Progenitor cell of endocrine pancreas (in vitro differentiated cells): ENCODE results near the gene TBC1D4. TPM values are rescaled to one million over a fixed set of nuclear protein-coding genes. Genes with fewer than 3 reads are reported as not detected.

Experiments used
- DNase-seq: peaks from one replicate; pipeline ENCODE4 v3.0.0; 2021; ENCODE audit warnings: low spot score; ENCODE audit not compliant: unreplicated experiment
- H3K27ac Mint-ChIP-seq: 2 replicates; pipeline ENCODE4 v1.8.0; 2021; ENCODE audit warnings: mild to moderate bottlenecking, moderate library complexity, mixed read lengths
- H3K27me3 Mint-ChIP-seq: 2 replicates; pipeline ENCODE4 v1.8.0; 2021; ENCODE audit warnings: mixed read lengths
- H3K36me3 Mint-ChIP-seq: 2 replicates; pipeline ENCODE4 v1.8.0; 2022; ENCODE audit warnings: mixed read lengths; ENCODE audit not compliant: insufficient read depth
- H3K4me1 Mint-ChIP-seq: 2 replicates; pipeline ENCODE4 v1.8.0; 2021; ENCODE audit warnings: low read depth, mixed read lengths
- H3K4me3 Mint-ChIP-seq: 2 replicates; pipeline ENCODE4 v1.8.0; 2021; ENCODE audit warnings: low read depth, mild to moderate bottlenecking, moderate library complexity, mixed read lengths
- H3K9me3 Mint-ChIP-seq: 2 replicates; pipeline ENCODE4 v1.8.0; 2021; ENCODE audit warnings: low read depth, mixed read lengths
- total RNA-seq: library from RNA; stranded (reverse); gene quantifications from 2 replicates; pipeline ENCODE4 v1.2.1, GENCODE V29; 2021
- TF ChIP-seq, protein P1 (sequence below): fragments of 200-600 bp; sonication (generic); IDR thresholded peaks from one replicate; pipeline ENCODE4 v1.5.0; 2021; ENCODE audit warnings: antibody characterized with exemption, mild to moderate bottlenecking; ENCODE audit not compliant: unreplicated experiment

TBC1D4 gene
- total RNA-seq, 1 donor from 2014 or later, result 13.7 TPM

DNA sequence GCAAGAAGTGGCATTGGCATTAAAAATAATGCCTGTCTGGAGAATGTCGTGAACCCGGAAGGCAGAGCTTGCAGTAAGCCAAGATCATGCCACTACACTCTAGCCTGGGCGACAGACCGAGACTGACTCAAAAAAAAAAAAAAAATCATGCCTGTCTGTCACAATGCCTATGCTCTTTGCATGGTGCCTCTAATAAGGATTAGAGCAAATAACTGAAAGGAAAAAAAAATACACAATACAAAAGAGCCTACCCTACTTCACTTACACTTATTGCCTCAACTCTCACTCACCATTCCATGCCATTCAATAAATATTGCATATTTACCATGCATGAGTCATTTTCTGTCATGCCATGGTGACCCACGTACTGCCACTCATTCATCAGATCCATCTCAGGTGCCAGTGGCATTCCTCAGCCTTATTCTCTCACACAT is 49.1 kb downstream of the TBC1D4 start:
- no peaks in the 10 kb centered on the region for H3K4me1 Mint-ChIP-seq
- no peak overlapping the region for H3K27ac Mint-ChIP-seq
- TF ChIP-seq, protein P1, sequence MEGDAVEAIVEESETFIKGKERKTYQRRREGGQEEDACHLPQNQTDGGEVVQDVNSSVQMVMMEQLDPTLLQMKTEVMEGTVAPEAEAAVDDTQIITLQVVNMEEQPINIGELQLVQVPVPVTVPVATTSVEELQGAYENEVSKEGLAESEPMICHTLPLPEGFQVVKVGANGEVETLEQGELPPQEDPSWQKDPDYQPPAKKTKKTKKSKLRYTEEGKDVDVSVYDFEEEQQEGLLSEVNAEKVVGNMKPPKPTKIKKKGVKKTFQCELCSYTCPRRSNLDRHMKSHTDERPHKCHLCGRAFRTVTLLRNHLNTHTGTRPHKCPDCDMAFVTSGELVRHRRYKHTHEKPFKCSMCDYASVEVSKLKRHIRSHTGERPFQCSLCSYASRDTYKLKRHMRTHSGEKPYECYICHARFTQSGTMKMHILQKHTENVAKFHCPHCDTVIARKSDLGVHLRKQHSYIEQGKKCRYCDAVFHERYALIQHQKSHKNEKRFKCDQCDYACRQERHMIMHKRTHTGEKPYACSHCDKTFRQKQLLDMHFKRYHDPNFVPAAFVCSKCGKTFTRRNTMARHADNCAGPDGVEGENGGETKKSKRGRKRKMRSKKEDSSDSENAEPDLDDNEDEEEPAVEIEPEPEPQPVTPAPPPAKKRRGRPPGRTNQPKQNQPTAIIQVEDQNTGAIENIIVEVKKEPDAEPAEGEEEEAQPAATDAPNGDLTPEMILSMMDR, result no peak
- no peak overlapping the region for H3K4me3 Mint-ChIP-seq
- H3K9me3 Mint-ChIP-seq, result peaks cover 4% of the 10 kb centered on the region
- no peaks in the 10 kb centered on the region for H3K36me3 Mint-ChIP-seq
- no peaks in the 10 kb centered on the region for H3K27me3 Mint-ChIP-seq
- DNase-seq, result no peak

DNA sequence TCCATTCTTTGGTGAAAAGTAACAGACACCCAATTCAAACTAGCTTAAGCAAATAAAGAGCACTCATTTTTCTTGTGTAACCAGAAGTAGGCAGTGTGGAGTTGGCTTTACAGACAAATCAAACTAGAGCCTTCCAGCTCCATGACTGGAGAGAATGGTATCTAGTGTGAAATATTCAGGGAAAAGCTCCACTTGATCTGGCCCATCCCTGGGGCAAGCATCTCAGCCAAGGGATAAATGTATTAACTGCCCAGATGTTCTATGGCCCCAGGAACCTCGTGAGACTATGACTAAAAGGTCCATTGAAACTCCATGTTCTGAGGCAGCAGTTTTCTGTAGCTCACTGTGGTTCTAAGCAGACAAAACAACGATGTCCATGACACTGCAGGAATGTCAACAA is 49.9 kb downstream of the TBC1D4 start:
- no peak overlapping the region for H3K4me3 Mint-ChIP-seq
- H3K27ac Mint-ChIP-seq, result no peak overlapping the region
- no peaks in the 10 kb centered on the region for H3K4me1 Mint-ChIP-seq
- H3K36me3 Mint-ChIP-seq, result no peaks in the 10 kb centered on the region
- H3K9me3 Mint-ChIP-seq, result peaks cover 4% of the 10 kb centered on the region
- DNase-seq, result no peak
- TF ChIP-seq, protein P1, result no peak
- H3K27me3 Mint-ChIP-seq, result no peaks in the 10 kb centered on the region

DNA sequence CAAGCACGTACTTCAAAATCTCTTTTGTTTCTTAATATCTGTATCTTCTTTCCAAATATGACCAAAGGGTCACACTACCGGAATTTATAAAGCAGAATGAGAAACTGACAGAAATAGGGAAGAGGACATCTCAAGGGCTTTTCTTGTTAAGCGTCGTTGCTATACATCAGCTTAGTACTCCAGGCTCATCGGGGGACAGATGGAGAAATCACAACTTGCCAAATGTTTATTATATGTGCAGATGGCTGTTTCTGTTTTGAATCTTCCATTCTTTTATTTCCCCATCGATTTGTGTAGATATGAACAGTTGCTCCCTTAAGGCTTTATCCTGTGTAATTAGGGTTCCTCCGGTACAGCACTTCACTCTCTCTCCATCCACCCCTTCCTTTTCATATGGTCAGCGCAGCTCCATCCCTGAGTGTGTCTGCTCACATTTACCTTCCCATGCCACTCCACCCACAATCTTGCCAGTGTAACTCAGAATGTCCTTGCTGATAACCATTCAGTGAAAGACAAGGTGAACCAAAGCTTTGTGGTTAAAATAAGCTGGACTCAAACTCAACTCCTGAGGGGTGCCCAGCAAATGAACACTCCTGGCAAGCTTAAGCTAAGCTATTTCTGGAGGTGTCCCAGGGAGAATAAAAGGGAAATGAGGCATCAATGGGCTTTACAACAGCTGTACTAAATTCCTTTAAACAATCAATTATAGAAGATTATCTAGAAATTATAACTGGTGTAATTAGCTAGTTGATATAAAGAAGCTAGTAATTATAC is 51.3 kb downstream of the TBC1D4 start:
- TF ChIP-seq, protein P1, result no peak
- H3K9me3 Mint-ChIP-seq, result peaks cover 4% of the 10 kb centered on the region
- no peak overlapping the region for H3K4me3 Mint-ChIP-seq
- DNase-seq, result no peak
- H3K27me3 Mint-ChIP-seq, result no peaks in the 10 kb centered on the region
- no peaks in the 10 kb centered on the region for H3K4me1 Mint-ChIP-seq
- no peaks in the 10 kb centered on the region for H3K36me3 Mint-ChIP-seq
- no peak overlapping the region for H3K27ac Mint-ChIP-seq

DNA sequence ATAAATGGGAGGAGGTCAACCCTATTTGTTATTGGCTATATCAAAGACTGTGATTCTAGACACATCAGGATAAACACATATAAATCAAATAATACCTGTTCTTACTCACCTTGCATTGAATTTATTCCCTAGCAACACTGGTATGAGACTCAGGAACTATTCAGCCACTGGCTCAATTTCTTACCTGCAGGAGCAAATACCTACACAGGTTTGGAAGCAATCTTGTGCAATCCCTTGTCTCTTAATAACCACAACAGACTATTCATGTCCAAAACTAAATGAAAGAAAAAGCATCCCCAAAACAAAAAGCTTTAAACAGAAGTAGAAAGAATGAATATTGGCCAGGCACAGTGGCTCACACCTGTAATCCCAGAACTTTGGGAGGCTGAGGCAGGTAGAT is 55.5 kb downstream of the TBC1D4 start:
- Mint-ChIP-seq H3K9me3 (peaks cover 6% of the 10 kb centered on the region), H3K36me3 (no peaks in the 10 kb centered on the region), H3K4me1 (no peaks in the 10 kb centered on the region), H3K4me3 (no peak overlapping the region), H3K27ac (no peak overlapping the region), H3K27me3 (no peaks in the 10 kb centered on the region)
- no peak for DNase-seq
- TF ChIP-seq, protein P1, result no peak

DNA sequence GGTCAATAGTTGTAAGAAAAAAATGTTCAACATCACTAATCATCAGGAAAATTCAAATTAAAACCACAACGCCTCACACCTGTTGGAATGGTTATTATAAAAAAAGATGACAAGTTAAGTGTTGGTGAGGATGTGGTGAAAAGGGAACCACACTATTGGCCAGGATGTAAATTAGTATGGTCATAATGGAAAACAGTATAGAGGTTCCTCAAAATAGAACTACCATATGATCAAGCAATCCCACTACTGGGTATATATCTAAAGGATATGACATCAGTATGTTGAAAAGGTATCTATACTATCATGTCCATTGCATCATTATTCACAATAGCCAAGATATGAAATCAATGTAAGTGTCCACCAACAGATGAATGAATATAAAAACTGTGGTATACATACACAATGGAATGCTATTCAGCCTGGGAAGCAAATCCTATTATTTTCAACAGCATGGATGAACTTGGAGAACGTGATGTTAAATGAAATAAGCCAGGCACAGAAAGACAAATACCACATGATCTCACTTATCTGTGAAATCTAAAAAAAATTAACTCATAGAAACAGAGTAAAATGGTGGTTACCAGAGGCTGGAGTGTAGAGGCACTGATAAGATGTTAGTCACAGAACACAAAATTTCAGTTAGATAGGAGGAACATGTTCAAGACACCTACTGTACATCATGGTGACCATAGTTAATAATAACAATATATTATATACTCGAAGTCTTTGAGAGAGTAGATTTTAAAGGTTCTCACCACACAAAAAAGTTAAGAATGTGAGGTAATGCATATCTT is 56.6 kb downstream of the TBC1D4 start:
- Mint-ChIP-seq H3K27me3 (no peaks in the 10 kb centered on the region), H3K36me3 (no peaks in the 10 kb centered on the region), H3K9me3 (peaks cover 6% of the 10 kb centered on the region), H3K27ac (no peak overlapping the region), H3K4me3 (no peak overlapping the region), H3K4me1 (no peaks in the 10 kb centered on the region)
- TF ChIP-seq, protein P1, result no peak
- no peak for DNase-seq
